ENCODE results near the gene THRB. TPM values are rescaled to one million over a fixed set of nuclear protein-coding genes. Genes with fewer than 3 reads are reported as not detected.

THRB gene
- total RNA-seq, 1 donor from 2014 or later: 22.8 TPM

GRCh38 chr3:24211381-24211780 lies 283.3 kb downstream of the THRB start:
- no peaks in the 10 kb centered on the region for H3K36me3 ChIP-seq
- H3K4me3 ChIP-seq: no peak overlapping the region
- no peak for TF ChIP-seq POLR2AphosphoS5 (IDR thresholded peaks at IDR 0.05; ENCODE audit: insufficient read depth in 1 of 2, low read depth in 1 of 2)
- TF ChIP-seq CTCF (IDR thresholded peaks at IDR 0.05): no peak
- no peak for TF ChIP-seq POLR2A (IDR thresholded peaks at IDR 0.05)
- no peaks in the 10 kb centered on the region for H3K27me3 ChIP-seq
- H3K4me1 ChIP-seq: peaks cover 23% of the 10 kb centered on the region
- DNase-seq (ENCODE audit: extremely low spot score in 2 of 2): no peak
- intact Hi-C loops (cut with DNase I): no loop called here
- H3K9me3 ChIP-seq: no peaks in the 10 kb centered on the region
- no peak overlapping the region for H3K27ac ChIP-seq

GRCh38 chr3:24202071-24202470 lies 292.6 kb downstream of the THRB start:
- no peaks in the 10 kb centered on the region for H3K4me1 ChIP-seq
- H3K4me3 ChIP-seq: no peak overlapping the region
- no peak for DNase-seq (ENCODE audit: extremely low spot score in 2 of 2)
- H3K27ac ChIP-seq: no peak overlapping the region
- no peaks in the 10 kb centered on the region for H3K9me3 ChIP-seq
- intact Hi-C loops (cut with DNase I): no loop called here
- no peaks in the 10 kb centered on the region for H3K36me3 ChIP-seq
- no peaks in the 10 kb centered on the region for H3K27me3 ChIP-seq
- TF ChIP-seq POLR2A (IDR thresholded peaks at IDR 0.05) (no peak), POLR2AphosphoS5 (IDR thresholded peaks at IDR 0.05; ENCODE audit: insufficient read depth in 1 of 2, low read depth in 1 of 2) (no peak), CTCF (IDR thresholded peaks at IDR 0.05) (no peak)

GRCh38 chr3:24201301-24201700 lies 293.3 kb downstream of the THRB start:
- TF ChIP-seq POLR2A (IDR thresholded peaks at IDR 0.05): no peak
- TF ChIP-seq CTCF (IDR thresholded peaks at IDR 0.05): no peak
- TF ChIP-seq POLR2AphosphoS5 (IDR thresholded peaks at IDR 0.05; ENCODE audit: insufficient read depth in 1 of 2, low read depth in 1 of 2): no peak
- H3K27me3 ChIP-seq: no peaks in the 10 kb centered on the region
- H3K9me3 ChIP-seq: no peaks in the 10 kb centered on the region
- H3K4me3 ChIP-seq: no peak overlapping the region
- H3K36me3 ChIP-seq: no peaks in the 10 kb centered on the region
- DNase-seq (ENCODE audit: extremely low spot score in 2 of 2): no peak
- H3K4me1 ChIP-seq: no peaks in the 10 kb centered on the region
- intact Hi-C loops (cut with DNase I): no loop called here
- H3K27ac ChIP-seq: no peak overlapping the region

GRCh38 chr3:24199775-24200247 lies 294.8 kb downstream of the THRB start:
- no peak overlapping the region for H3K4me3 ChIP-seq
- intact Hi-C loops (cut with DNase I): no loop called here
- DNase-seq (ENCODE audit: extremely low spot score in 2 of 2): no peak
- TF ChIP-seq CTCF (IDR thresholded peaks at IDR 0.05): no peak
- no peak for TF ChIP-seq POLR2A (IDR thresholded peaks at IDR 0.05)
- TF ChIP-seq POLR2AphosphoS5 (IDR thresholded peaks at IDR 0.05; ENCODE audit: insufficient read depth in 1 of 2, low read depth in 1 of 2): no peak
- no peaks in the 10 kb centered on the region for H3K9me3 ChIP-seq
- no peaks in the 10 kb centered on the region for H3K4me1 ChIP-seq
- no peaks in the 10 kb centered on the region for H3K36me3 ChIP-seq
- H3K27ac ChIP-seq: no peak overlapping the region
- H3K27me3 ChIP-seq: no peaks in the 10 kb centered on the region

- H3K9me3 ChIP-seq: no peaks in the 10 kb centered on the region
- H3K27ac ChIP-seq: no peak overlapping the region
- TF ChIP-seq CTCF (IDR thresholded peaks at IDR 0.05) (no peak), POLR2AphosphoS5 (IDR thresholded peaks at IDR 0.05; ENCODE audit: insufficient read depth in 1 of 2, low read depth in 1 of 2) (no peak), POLR2A (IDR thresholded peaks at IDR 0.05) (no peak)
- H3K36me3 ChIP-seq: no peaks in the 10 kb centered on the region
- no peaks in the 10 kb centered on the region for H3K4me1 ChIP-seq
- intact Hi-C loops (cut with DNase I): no loop called here
- no peak for DNase-seq (ENCODE audit: extremely low spot score in 2 of 2)
- H3K4me3 ChIP-seq: no peak overlapping the region
- H3K27me3 ChIP-seq: no peaks in the 10 kb centered on the region
Observed at GRCh38 chr3:24199300-24199699, 295.4 kb downstream of the THRB start.

All from vagina (tissue), 2 donors.